K562 (cell line): ENCODE results near the gene NAA40. TPM values are rescaled to one million over a fixed set of nuclear protein-coding genes. Genes with fewer than 3 reads are reported as not detected.

ENCODE experiments used
- CBX8 ChIP-seq: fragments of 200-600 bp; sonication (generic); IDR thresholded peaks from 2 replicates; pipeline ENCODE4 v1.6.1; 2012; ENCODE audit warnings: borderline replicate concordance, mixed run types, low read depth, mild to moderate bottlenecking, moderate library complexity, mixed read lengths, low read length, control low read depth, inconsistent platforms; ENCODE audit not compliant: poor library complexity, severe bottlenecking; ENCODE audit errors: extremely low read depth
- CHD1 ChIP-seq: fragments of 200-600 bp; sonication (generic); IDR thresholded peaks from one replicate; pipeline ENCODE4 v1.6.1; 2012; ENCODE audit warnings: mild to moderate bottlenecking, moderate library complexity, low read length, inconsistent platforms
- CHD4 ChIP-seq: fragments of 200-600 bp; sonication (generic); IDR thresholded peaks from 3 replicates; pipeline ENCODE4 v1.6.1; 2012; ENCODE audit warnings: low read depth, mild to moderate bottlenecking, mixed read lengths, low read length, inconsistent platforms; ENCODE audit not compliant: insufficient read depth, insufficient replicate concordance, poor library complexity, severe bottlenecking
- CSDE1 ChIP-seq, 2 experiments: fragments of 450-650 bp; IDR thresholded peaks; 2 replicates each; pipeline ENCODE4 v1.6.1; 2016; ENCODE audit warnings: mild to moderate bottlenecking in 1 of 2
- FOXA1 ChIP-seq: fragments of 450-650 bp; IDR thresholded peaks from 2 replicates; pipeline ENCODE4 v1.6.1; 2016; ENCODE audit warnings: mild to moderate bottlenecking, borderline replicate concordance
- GTF2A2 ChIP-seq: IDR thresholded peaks from 2 replicates; pipeline ENCODE4 v1.6.1; 2016; ENCODE audit warnings: mild to moderate bottlenecking, missing genetic modification characterization, missing compliant biosample characterization
- HDAC2 ChIP-seq: fragments of 450-650 bp; IDR thresholded peaks from 2 replicates; pipeline ENCODE4 v1.6.1; 2016; ENCODE audit warnings: mild to moderate bottlenecking
- ILK ChIP-seq: fragments of 450-650 bp; IDR thresholded peaks from 2 replicates; pipeline ENCODE4 v1.6.1; 2016; ENCODE audit warnings: missing genetic modification characterization, low read depth, mild to moderate bottlenecking, missing compliant biosample characterization, moderate library complexity, borderline replicate concordance
- IRF2 ChIP-seq: sonication (generic); formaldehyde crosslinking; IDR thresholded peaks from 2 replicates; pipeline ENCODE4 v1.8.1; 2022; ENCODE audit warnings: mild to moderate bottlenecking, missing genetic modification reagents
- KLF13 ChIP-seq: fragments of 450-650 bp; IDR thresholded peaks from 2 replicates; pipeline ENCODE4 v1.6.1; 2016; ENCODE audit warnings: missing genetic modification characterization, low read depth, mild to moderate bottlenecking, missing compliant biosample characterization, moderate library complexity, borderline replicate concordance
- LARP7 ChIP-seq: fragments of 450-650 bp; IDR thresholded peaks from 2 replicates; pipeline ENCODE4 v1.6.1; 2016
- MEF2A ChIP-seq: IDR thresholded peaks from 2 replicates; pipeline ENCODE4 v1.6.1; 2011; ENCODE audit warnings: low read depth, mild to moderate bottlenecking, low read length, moderate library complexity; ENCODE audit not compliant: control insufficient read depth
- OTX1 ChIP-seq: fragments of 450-650 bp; formaldehyde crosslinking; IDR thresholded peaks from 2 replicates; pipeline ENCODE4 v1.4.0; 2022; ENCODE audit warnings: mild to moderate bottlenecking
- RCOR1 ChIP-seq, 2 experiments: IDR thresholded peaks; 2 replicates each; pipeline ENCODE4 v1.6.1; 2012; ENCODE audit warnings: low read depth in 2 of 2, low read length in 2 of 2, borderline replicate concordance in 1 of 2, improper control_type of control experiment in 1 of 2
- SAP30 ChIP-seq: fragments of 200-600 bp; sonication (generic); IDR thresholded peaks from 2 replicates; pipeline ENCODE4 v1.6.1; 2012; ENCODE audit warnings: borderline replicate concordance, low read depth, mild to moderate bottlenecking, moderate library complexity, low read length, control low read depth, inconsistent platforms; ENCODE audit not compliant: insufficient read depth, poor library complexity, severe bottlenecking
- SMARCA4 ChIP-seq: fragments of 450-650 bp; IDR thresholded peaks from 2 replicates; pipeline ENCODE4 v1.6.1; 2016
- SMARCA5 ChIP-seq: fragments of 450-650 bp; IDR thresholded peaks from 2 replicates; pipeline ENCODE4 v1.6.1; 2016
- SMARCE1 ChIP-seq: fragments of 450-650 bp; IDR thresholded peaks from 2 replicates; pipeline ENCODE4 v1.7.1; 2016; ENCODE audit warnings: mild to moderate bottlenecking
- UBTF ChIP-seq, 2 experiments: IDR thresholded peaks; 2 replicates each; pipeline ENCODE4 v1.6.1; 2012; ENCODE audit warnings: improper control_type of control experiment in 2 of 2, low read depth in 2 of 2, low read length in 2 of 2, borderline replicate concordance in 1 of 2
- ZNF134 ChIP-seq: fragments of 250-450 bp; sonication (Bioruptor Pico); conservative IDR thresholded peaks from 2 replicates; pipeline ENCODE4 v1.4.0; 2020
- ZNF639 ChIP-seq, 2 experiments: fragments of 200-800 bp in 1 of 2; sonication (Bioruptor generic) in 1 of 2; sonication (generic) in 1 of 2; formaldehyde crosslinking in 1 of 2; IDR thresholded peaks in 1 of 2; conservative IDR thresholded peaks in 1 of 2; 2 replicates each; pipeline versions ENCODE4 v1.5.0 to v1.6.1; 2016 to 2020; ENCODE audit warnings: missing compliant biosample characterization in 1 of 2, missing genetic modification characterization in 1 of 2, missing genetic modification reagents in 1 of 2
- ZNF699 ChIP-seq: fragments of 250-450 bp; sonication (Bioruptor Pico); IDR thresholded peaks from 2 replicates; pipeline ENCODE4 v1.8.0; 2021; ENCODE audit warnings: mild to moderate bottlenecking, moderate library complexity; ENCODE audit not compliant: insufficient replicate concordance
- ZNF740 ChIP-seq, 3 experiments: fragments of 200-800 bp in 1 of 3; sonication (Bioruptor generic) in 1 of 3; sonication (generic) in 1 of 3; formaldehyde crosslinking in 1 of 3; IDR thresholded peaks; 2 replicates each; pipeline versions ENCODE4 v1.6.1 to v1.8.0; 2016 to 2022; ENCODE audit warnings: mild to moderate bottlenecking in 2 of 3, missing compliant biosample characterization in 2 of 3, missing genetic modification characterization in 2 of 3, missing genetic modification reagents in 1 of 3
- ZNF79 ChIP-seq: fragments of 250-450 bp; sonication (Bioruptor Pico); IDR thresholded peaks from 2 replicates; pipeline ENCODE4 v1.4.0; 2020; ENCODE audit warnings: low read depth, mild to moderate bottlenecking, moderate library complexity
- polyA plus RNA-seq, 8 experiments: library from polyadenylated mRNA; depleted of rRNA in 4 of 8; stranded (reverse) in 5 of 8; unstranded in 3 of 8; fragments of >200 nt; fragmentation: Nextera tagmentation in 2 of 8; fragmentation: Illumina TruSeq in 1 of 8; extraction: Ambion mirVana in 2 of 8; extraction: Trizol in 1 of 8; gene quantifications; 2 replicates each; pipeline versions ENCODE4 v1.2.1 to v1.2.3, GENCODE V29; 2011 to 2014; ENCODE audit warnings: inconsistent platforms in 1 of 8, missing spikeins in 1 of 8
- total RNA-seq, 7 experiments: library from RNA; depleted of rRNA in 6 of 7; stranded (reverse); fragments of >200 nt in 6 of 7; fragmentation: Illumina TruSeq in 2 of 7; extraction: Trizol in 2 of 7; gene quantifications; 2 replicates each; pipeline versions ENCODE4 v1.2.1 to v1.2.3, GENCODE V29; 2011 to 2021; ENCODE audit warnings: low replicate concordance in 1 of 7

NAA40 gene
- total and polyA plus RNA-seq, 9 of the 15 experiments (the other 6 are each of a cell fraction or from before 2014, with no cell fraction given) = 6.2 to 39.0 (median 23.1) TPM

- no peak for TF ChIP-seq UBTF (IDR thresholded peaks at IDR 0.05; ENCODE audit: borderline replicate concordance in 1 of 2, low read depth in 2 of 2, low read length in 2 of 2)
- TF ChIP-seq SMARCA4 = peak; percentile 58
- no peak for TF ChIP-seq GTF2A2
- no peak for TF ChIP-seq CHD1
- no peak for TF ChIP-seq CHD4
- no peak for TF ChIP-seq ZNF134 (CRISPR knock-in tag)
- no peak for TF ChIP-seq IRF2 (CRISPR knock-in tag)
- TF ChIP-seq KLF13 = no peak
- no peak for TF ChIP-seq ZNF699
- TF ChIP-seq RCOR1 (IDR thresholded peaks at IDR 0.05; ENCODE audit: borderline replicate concordance in 1 of 2, low read depth in 2 of 2, low read length in 2 of 2) = 0 out of 4 replicates have a peak, but pooled peaks of 1 of the 2 experiments have one; percentile 30
- TF ChIP-seq ZNF639 (CRISPR knock-in tag; conservative IDR thresholded peaks at IDR 0.05 in 1 of 2, IDR thresholded peaks at IDR 0.05 in 1 of 2) = no peak; a peak in 1 of 4 replicates
- no peak for TF ChIP-seq CBX8
- TF ChIP-seq FOXA1 = no peak
- no peak for TF ChIP-seq MEF2A
- TF ChIP-seq LARP7 = no peak
- no peak for TF ChIP-seq ILK
- no peak for TF ChIP-seq CSDE1 (IDR thresholded peaks at IDR 0.05)
- no peak for TF ChIP-seq ZNF740 (CRISPR knock-in tag; IDR thresholded peaks at IDR 0.05)
- TF ChIP-seq ZNF740 (tag; IDR thresholded peaks at IDR 0.05) = no peak
- no peak for TF ChIP-seq OTX1 (CRISPR knock-in tag)
- TF ChIP-seq SAP30 = no peak
- no peak for TF ChIP-seq HDAC2
- TF ChIP-seq SMARCE1 = peak; percentile 59; the same call in 1 of the 2 replicates
- TF ChIP-seq ZNF79 (CRISPR knock-in tag) = no peak
- TF ChIP-seq SMARCA5 = no peak
Observed at GRCh38 chr11:63941901-63942300, 3.1 kb downstream of the NAA40 start (continued).
